HEK293 (cell line): Measurements from ENCODE around the gene CMIP.

ENCODE experiments used
- OVOL3 ChIP-seq: fragments of 450-650 bp; formaldehyde crosslinking; IDR thresholded peaks from 2 replicates; pipeline ENCODE4 v1.5.1; 2016; ENCODE audit warnings: missing biosample characterization, missing genetic modification characterization
- PRDM10 ChIP-seq: fragments of 450-650 bp; formaldehyde crosslinking; IDR thresholded peaks from 2 replicates; pipeline ENCODE4 v1.5.1; 2016; ENCODE audit warnings: missing biosample characterization, missing genetic modification characterization
- ZBTB44 ChIP-seq: fragments of 450-650 bp; IDR thresholded peaks from 2 replicates; pipeline ENCODE4 v1.5.1; 2018; ENCODE audit warnings: missing biosample characterization, mild to moderate bottlenecking, missing genetic modification characterization
- ZBTB8A ChIP-seq: fragments of 450-650 bp; formaldehyde crosslinking; IDR thresholded peaks from 2 replicates; pipeline ENCODE4 v1.5.1; 2016; ENCODE audit warnings: missing biosample characterization, missing genetic modification characterization
- ZFP41 ChIP-seq: fragments of 450-650 bp; formaldehyde crosslinking; IDR thresholded peaks from 2 replicates; pipeline ENCODE4 v1.5.1; 2016; ENCODE audit warnings: missing biosample characterization, missing genetic modification characterization, borderline replicate concordance
- ZNF132 ChIP-seq: fragments of 450-650 bp; formaldehyde crosslinking; IDR thresholded peaks from 2 replicates; pipeline ENCODE4 v1.5.1; 2017; ENCODE audit warnings: missing biosample characterization, missing genetic modification characterization, borderline replicate concordance
- ZNF140 ChIP-seq: fragments of 450-650 bp; formaldehyde crosslinking; IDR thresholded peaks from 2 replicates; pipeline ENCODE4 v1.5.1; 2016; ENCODE audit warnings: missing biosample characterization, missing genetic modification characterization
- ZNF639 ChIP-seq: fragments of 450-650 bp; formaldehyde crosslinking; IDR thresholded peaks from 2 replicates; pipeline ENCODE4 v1.5.1; 2016; ENCODE audit warnings: missing biosample characterization, missing genetic modification characterization
- ZNF670 ChIP-seq: fragments of 450-650 bp; formaldehyde crosslinking; IDR thresholded peaks from 2 replicates; pipeline ENCODE4 v1.5.1; 2016; ENCODE audit warnings: missing biosample characterization, missing genetic modification characterization, low read depth
- TF ChIP-seq, protein P1 (sequence below): fragments of 450-650 bp; formaldehyde crosslinking; IDR thresholded peaks from 2 replicates; pipeline ENCODE4 v1.5.1; 2016; ENCODE audit warnings: missing biosample characterization, missing genetic modification characterization
- TF ChIP-seq, protein P2 (sequence below): fragments of 450-650 bp; formaldehyde crosslinking; IDR thresholded peaks from 2 replicates; pipeline ENCODE4 v1.5.1; 2016; ENCODE audit warnings: missing biosample characterization, missing genetic modification characterization, low read depth

DNA sequence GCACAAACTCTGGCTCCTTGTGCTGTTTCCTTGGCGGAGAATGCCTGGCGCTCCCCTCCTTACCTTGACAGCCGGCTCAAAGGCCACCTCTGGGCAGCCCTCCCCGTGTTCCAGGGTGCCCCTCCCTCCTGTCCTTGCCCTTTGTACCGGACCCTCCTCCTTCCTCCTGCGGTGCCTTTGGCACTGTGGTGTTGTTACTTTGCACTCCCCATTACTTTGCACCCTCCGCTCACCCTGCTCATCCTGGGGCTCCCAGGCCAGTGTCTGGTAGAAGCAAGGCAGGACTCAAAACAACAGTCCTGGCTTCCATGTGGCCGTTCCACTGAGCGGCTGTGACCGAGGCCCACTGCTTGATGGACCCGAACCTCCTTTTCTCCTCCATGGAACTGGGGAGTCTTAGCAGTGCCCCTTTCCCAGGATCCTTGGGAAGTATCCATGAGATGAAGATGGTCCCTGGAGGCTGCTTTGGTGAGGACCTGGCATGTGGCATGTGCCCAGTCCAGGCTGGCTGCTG, 147.8 kb downstream of the CMIP start:
- TF ChIP-seq, protein P1, sequence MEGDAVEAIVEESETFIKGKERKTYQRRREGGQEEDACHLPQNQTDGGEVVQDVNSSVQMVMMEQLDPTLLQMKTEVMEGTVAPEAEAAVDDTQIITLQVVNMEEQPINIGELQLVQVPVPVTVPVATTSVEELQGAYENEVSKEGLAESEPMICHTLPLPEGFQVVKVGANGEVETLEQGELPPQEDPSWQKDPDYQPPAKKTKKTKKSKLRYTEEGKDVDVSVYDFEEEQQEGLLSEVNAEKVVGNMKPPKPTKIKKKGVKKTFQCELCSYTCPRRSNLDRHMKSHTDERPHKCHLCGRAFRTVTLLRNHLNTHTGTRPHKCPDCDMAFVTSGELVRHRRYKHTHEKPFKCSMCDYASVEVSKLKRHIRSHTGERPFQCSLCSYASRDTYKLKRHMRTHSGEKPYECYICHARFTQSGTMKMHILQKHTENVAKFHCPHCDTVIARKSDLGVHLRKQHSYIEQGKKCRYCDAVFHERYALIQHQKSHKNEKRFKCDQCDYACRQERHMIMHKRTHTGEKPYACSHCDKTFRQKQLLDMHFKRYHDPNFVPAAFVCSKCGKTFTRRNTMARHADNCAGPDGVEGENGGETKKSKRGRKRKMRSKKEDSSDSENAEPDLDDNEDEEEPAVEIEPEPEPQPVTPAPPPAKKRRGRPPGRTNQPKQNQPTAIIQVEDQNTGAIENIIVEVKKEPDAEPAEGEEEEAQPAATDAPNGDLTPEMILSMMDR (tag by site-specific recombination), result no peak
- no peak for TF ChIP-seq OVOL3 (tag by site-specific recombination)
- TF ChIP-seq ZNF639 (tag by site-specific recombination), result no peak
- no peak for TF ChIP-seq ZNF132 (tag by site-specific recombination)
- no peak for TF ChIP-seq PRDM10 (tag by site-specific recombination)
- no peak for TF ChIP-seq ZBTB44 (tag by site-specific recombination)
- TF ChIP-seq, protein P2, sequence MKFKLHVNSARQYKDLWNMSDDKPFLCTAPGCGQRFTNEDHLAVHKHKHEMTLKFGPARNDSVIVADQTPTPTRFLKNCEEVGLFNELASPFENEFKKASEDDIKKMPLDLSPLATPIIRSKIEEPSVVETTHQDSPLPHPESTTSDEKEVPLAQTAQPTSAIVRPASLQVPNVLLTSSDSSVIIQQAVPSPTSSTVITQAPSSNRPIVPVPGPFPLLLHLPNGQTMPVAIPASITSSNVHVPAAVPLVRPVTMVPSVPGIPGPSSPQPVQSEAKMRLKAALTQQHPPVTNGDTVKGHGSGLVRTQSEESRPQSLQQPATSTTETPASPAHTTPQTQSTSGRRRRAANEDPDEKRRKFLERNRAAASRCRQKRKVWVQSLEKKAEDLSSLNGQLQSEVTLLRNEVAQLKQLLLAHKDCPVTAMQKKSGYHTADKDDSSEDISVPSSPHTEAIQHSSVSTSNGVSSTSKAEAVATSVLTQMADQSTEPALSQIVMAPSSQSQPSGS (tag by site-specific recombination), result no peak
- no peak for TF ChIP-seq ZNF670
- no peak for TF ChIP-seq ZFP41 (tag by site-specific recombination)
- TF ChIP-seq ZNF140 (tag by site-specific recombination), result no peak
- TF ChIP-seq ZBTB8A (tag by site-specific recombination), result no peak
